Effector CD8-positive, alpha-beta T cell (primary cell): ENCODE results near the gene NXF2.
"Not testable (repeated sequence)": the region's sequence is repeated elsewhere in the genome, so short reads cannot be mapped to it uniquely, and the experiment has no call there.

Source experiments
- DNase-seq: peaks from one replicate; lab custom pipeline; 2025; lab: John Stamatoyannopoulos, UW
- total RNA-seq, 4 experiments: gene quantifications; one replicate each; lab custom pipeline; 2026; lab: John Stamatoyannopoulos, UW

The NXF2 gene, protein sequence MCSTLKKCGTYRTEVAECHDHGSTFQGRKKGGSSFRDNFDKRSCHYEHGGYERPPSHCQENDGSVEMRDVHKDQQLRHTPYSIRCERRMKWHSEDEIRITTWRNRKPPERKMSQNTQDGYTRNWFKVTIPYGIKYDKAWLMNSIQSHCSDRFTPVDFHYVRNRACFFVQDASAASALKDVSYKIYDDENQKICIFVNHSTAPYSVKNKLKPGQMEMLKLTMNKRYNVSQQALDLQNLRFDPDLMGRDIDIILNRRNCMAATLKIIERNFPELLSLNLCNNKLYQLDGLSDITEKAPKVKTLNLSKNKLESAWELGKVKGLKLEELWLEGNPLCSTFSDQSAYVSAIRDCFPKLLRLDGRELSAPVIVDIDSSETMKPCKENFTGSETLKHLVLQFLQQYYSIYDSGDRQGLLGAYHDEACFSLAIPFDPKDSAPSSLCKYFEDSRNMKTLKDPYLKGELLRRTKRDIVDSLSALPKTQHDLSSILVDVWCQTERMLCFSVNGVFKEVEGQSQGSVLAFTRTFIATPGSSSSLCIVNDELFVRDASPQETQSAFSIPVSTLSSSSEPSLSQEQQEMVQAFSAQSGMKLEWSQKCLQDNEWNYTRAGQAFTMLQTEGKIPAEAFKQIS
- total RNA-seq, result 0 reads per million in 4 experiments

DNA sequence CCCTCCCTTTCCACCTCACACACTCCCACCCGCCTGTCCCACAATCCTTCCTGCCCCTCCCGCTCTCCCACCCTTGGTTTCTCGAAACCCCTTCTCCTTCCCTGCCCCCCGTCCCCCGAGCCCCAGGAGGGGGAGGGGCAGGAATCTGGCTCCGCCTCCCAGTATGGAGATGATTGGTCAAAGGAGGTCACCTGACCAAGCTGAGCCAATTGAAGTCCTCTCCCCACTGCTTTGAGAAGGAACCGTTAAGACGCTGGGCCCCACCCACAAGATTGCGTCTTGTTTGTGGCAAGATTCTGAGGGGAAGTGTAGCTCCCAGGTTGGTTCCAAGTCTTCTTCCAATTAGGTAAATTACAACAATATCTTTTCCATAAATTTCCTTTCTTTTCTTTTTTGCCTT, at the start of gene NXF2:
NXF2 (plus strand) TSS at position 275 of the 400 bp plus-strand sequence. CDS start 59,912 bp downstream, outside the sequence.
- not testable (repeated sequence) for DNase-seq

DNA sequence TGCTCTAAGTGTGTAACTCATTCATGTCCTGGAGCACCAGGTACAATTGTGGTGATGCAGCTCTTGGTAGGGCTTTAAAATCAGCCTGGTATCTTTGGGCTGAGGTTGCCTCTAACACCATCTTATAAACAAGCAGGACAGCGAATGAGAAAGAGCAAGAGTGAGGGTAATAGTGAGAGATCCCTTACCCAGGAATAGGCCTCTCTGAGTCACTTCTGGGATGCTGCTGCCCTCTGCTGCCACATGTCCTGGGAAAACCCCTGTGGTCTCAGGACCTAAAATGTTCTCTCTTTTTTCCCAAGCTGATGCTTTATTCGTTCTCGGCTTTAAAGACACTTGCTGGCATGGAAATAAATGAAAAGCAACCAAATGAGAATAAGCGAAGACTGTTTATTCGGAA, 39.0 kb upstream of the NXF2 start:
- DNase-seq, result not testable (repeated sequence)

GRCh38 chrX:102214986-102215385, 32.0 kb upstream of the NXF2 start, which contains the start of gene TCP11X1:
Gene TCP11X1, plus strand, starts transcription at chrX:102215301.
- not testable (repeated sequence) for DNase-seq

GRCh38 chrX:102216497-102216896, 30.5 kb upstream of the NXF2 start:
- DNase-seq, result not testable (repeated sequence)

- DNase-seq, result not testable (repeated sequence)
These were observed 11.3 kb upstream of the NXF2 start for GRCh38 chrX:102235678-102236077.

GRCh38 chrX:102240265-102240664, 6.7 kb upstream of the NXF2 start:
- not testable (repeated sequence) for DNase-seq

DNA sequence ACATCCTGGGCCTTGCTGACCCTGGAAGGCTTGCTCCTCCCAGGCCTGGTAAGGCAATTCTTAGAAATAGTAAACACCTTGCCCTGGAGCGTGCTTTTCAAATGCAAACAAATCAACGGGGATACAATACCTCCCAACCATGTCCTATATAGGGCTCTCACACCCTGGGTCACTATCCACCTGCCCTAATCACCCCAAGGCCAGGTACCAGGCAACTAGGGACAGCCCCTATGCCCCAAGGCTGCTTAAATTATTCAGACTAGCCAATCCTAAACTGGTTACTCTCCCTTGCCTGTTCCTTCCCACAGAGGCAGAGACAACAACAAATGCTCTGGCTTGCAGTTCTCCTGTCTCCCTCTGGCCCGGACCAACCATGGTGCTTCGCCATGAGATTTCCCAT, 25.3 kb downstream of the NXF2 start:
- DNase-seq, result not testable (repeated sequence)

- DNase-seq, result no peak
These were observed 91.2 kb downstream of the NXF2 start for GRCh38 chrX:102338162-102338561.

- DNase-seq, result no peak
These were observed 92.6 kb downstream of the NXF2 start for GRCh38 chrX:102339312-102340298.

- no peak for DNase-seq
These were observed 94.9 kb downstream of the NXF2 start for GRCh38 chrX:102341867-102342266.

GRCh38 chrX:102345916-102346315, 98.9 kb downstream of the NXF2 start:
- DNase-seq, result no peak
